Epidermal melanocyte (primary cell): ENCODE measurements around the gene TEAD2.
"Not testable (repeated sequence)": the region's sequence is repeated elsewhere in the genome, so short reads cannot be mapped to it uniquely, and the experiment has no call there.

Experiments used
- DNase-seq: peaks from one replicate; pipeline ENCODE4 v3.0.0; 2011; ENCODE audit warnings: low spot score; ENCODE audit not compliant: insufficient read length

TEAD2 gene

GRCh38 chr19:49387936-49388372 is 25.7 kb upstream of the TEAD2 start, which contains the start of gene KASH5:
KASH5 (plus strand) TSS chr19:49388249; CDS start chr19:49390884, 2,635 bp downstream.
- no peak for DNase-seq

GRCh38 chr19:49383599-49383998 is 21.4 kb upstream of the TEAD2 start:
- no peak for DNase-seq

GRCh38 chr19:49382639-49383038 is 20.4 kb upstream of the TEAD2 start:
- no peak for DNase-seq

GRCh38 chr19:49380391-49380790 is 18.2 kb upstream of the TEAD2 start:
- no peak for DNase-seq

GRCh38 chr19:49378512-49378911 is 16.3 kb upstream of the TEAD2 start:
- DNase-seq, result no peak

GRCh38 chr19:49374665-49375434 is 12.6 kb upstream of the TEAD2 start:
- DNase-seq, result no peak

- DNase-seq, result not testable (repeated sequence)
Measured at GRCh38 chr19:49373174-49373573, 11.0 kb upstream of the TEAD2 start.

GRCh38 chr19:49371184-49371583 is 9.0 kb upstream of the TEAD2 start:
- no peak for DNase-seq

- DNase-seq, result no peak
Measured at GRCh38 chr19:49368711-49369358, 6.6 kb upstream of the TEAD2 start.

GRCh38 chr19:49366110-49366509 is 3.9 kb upstream of the TEAD2 start:
- no peak for DNase-seq

- no peak for DNase-seq
Measured at GRCh38 chr19:49364083-49364737, 2.0 kb upstream of the TEAD2 start.

GRCh38 chr19:49363268-49364082 is 1.3 kb upstream of the TEAD2 start, which contains the start of gene DKKL1:
DKKL1 (plus strand) TSS chr19:49363877; CDS start chr19:49363999, 122 bp downstream.
- peak; percentile 95 for DNase-seq

GRCh38 chr19:49362929-49363267 is 682 bp upstream of the TEAD2 start:
- DNase-seq, result no peak

GRCh38 chr19:49361438-49362047 is 673 bp downstream of the TEAD2 start:
- DNase-seq, result peak; percentile 84

GRCh38 chr19:49359851-49360820 is 2.1 kb downstream of the TEAD2 start:
- DNase-seq, result no peak

- DNase-seq, result no peak
Measured at GRCh38 chr19:49357186-49357585, 5.0 kb downstream of the TEAD2 start.

- DNase-seq, result no peak
Measured at GRCh38 chr19:49356382-49356781, 5.8 kb downstream of the TEAD2 start.

GRCh38 chr19:49355909-49356353 is 6.3 kb downstream of the TEAD2 start:
- no peak for DNase-seq

GRCh38 chr19:49349567-49349966 is 12.6 kb downstream of the TEAD2 start:
- DNase-seq, result no peak
